Fibroblast of skin of right quadriceps (primary cell): ENCODE measurements around the gene MRGPRD.
"Not testable (repeated sequence)": the region's sequence is repeated elsewhere in the genome, so short reads cannot be mapped to it uniquely, and the experiment has no call there.

Experiments
- DNase-seq: peaks from one replicate; pipeline ENCODE4 v3.0.0-alpha.2; 2013

Gene MRGPRD

GRCh38 chr11:68992743-68993255 is 12.0 kb upstream of the MRGPRD start:
- no peak for DNase-seq

DNA sequence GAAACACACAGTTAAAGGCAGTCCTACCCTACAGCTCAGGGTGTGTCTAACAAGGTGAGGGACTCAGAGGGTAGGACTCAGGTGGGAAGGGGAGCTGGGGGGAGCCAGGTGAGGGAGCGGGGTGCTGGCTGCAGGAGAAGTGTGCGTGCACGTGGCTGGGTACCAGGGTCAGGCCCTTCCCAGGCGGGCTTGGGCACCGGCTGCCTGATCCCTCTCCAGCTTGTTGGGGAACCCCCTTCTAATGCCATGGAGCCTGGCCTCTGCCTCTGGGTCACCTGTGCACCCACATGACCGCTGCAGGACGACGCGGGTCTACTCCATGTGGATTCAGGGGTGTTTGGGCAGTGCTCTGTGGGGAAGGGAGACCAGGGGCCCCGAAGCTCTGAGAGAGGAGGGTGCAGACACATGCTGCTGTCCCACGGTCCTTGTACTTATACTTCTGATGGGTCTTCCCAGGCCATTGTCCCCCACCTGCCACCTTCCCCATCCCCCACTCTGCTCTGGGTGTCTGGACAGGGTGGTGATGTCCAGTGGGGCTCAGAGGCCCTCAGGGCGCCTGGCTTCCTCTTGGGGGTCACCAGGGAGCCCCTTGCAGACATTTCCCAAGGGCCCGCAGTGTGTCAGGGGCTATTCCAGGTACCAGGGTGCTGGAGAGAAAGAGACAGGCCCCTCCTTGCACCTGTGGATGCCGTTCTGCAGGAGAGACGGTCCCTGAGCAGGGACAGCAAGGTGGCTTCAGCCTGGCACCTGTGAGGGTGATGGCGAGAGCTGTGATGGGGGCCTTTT is 10.4 kb upstream of the MRGPRD start:
- DNase-seq = no peak

- DNase-seq = no peak
Measured at GRCh38 chr11:68989936-68990606, 9.3 kb upstream of the MRGPRD start.

- no peak for DNase-seq
Measured at GRCh38 chr11:68988491-68988890, 7.7 kb upstream of the MRGPRD start.

GRCh38 chr11:68987211-68987610 is 6.4 kb upstream of the MRGPRD start:
- DNase-seq = no peak

DNA sequence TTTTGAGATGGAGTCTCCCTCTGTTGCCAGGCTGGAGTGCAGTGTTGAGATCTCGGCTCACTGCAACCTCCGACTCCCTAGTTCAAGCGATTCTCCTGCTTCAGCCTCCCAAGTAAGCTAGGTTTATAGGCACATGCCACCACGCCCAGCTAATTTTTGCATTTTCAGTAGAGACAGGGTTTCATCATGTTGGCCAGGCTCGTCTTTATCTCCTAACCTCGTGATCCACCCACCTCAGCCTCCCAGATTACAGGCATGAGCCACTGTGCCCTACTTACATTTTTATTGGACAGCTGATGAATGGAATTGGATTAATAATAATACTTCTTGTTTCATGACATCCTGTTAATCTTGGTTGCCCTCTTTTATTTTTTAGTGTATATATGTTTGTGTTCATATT is 3.0 kb upstream of the MRGPRD start:
- no peak for DNase-seq

DNA sequence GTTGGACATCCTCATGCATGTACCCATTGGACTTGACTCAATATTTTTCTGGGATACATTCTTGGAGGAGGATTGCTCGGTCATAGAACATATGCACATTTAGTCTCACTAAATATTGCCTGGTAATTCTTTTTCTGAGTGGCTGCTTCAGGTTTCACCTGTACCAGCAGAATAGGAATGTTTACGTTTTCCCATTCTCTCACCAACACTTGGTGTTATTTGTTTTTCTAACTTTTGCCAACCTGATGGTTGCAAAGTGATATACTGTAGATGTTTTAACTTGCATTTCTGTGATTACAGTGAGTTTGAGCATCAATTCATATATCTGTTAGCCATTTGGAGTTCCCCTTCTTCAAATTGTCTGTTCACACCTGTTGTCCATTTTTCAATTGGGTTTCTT is 1.3 kb upstream of the MRGPRD start:
- DNase-seq = no peak

DNA sequence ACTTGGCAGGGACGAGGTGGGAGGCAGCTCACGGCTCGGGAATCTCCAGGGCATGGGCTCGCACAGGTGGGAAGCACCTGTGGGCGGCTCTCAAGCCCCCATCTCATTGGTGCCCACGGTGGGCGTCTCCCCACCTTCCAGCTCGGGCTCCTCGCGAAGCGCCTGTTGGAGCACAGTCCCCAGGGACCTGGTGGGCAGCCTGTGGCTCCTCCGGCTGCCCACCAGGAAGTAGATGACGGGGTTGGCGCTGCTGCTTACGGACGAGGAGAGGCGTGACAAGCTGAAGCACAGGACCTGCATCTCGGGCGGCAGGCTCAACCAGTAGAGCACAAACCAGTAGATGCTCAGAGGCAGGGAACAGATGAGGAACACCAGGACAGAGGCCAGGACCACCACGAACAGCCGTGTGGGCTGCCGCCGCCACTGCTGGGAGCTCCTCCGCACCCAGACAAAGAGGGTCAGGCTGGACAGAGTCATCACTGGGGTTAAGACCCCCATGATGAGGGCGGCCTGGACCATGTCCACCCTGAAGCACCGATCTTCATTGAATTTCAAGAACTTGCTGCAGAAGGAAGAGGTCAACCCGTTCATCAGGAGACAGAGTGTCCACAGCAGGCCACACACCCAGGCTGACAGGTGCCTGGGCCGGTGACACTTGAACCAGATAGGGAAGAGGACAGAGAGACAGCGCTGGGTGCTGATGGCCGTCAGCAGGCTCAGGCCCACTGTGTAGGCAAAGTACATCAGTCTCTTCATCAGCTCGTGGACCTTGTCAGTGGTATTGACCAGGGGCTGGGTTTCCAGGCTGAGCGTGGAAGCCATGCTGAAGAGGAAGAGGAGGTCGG is 633 bp downstream of the MRGPRD start:
- no peak for DNase-seq

DNA sequence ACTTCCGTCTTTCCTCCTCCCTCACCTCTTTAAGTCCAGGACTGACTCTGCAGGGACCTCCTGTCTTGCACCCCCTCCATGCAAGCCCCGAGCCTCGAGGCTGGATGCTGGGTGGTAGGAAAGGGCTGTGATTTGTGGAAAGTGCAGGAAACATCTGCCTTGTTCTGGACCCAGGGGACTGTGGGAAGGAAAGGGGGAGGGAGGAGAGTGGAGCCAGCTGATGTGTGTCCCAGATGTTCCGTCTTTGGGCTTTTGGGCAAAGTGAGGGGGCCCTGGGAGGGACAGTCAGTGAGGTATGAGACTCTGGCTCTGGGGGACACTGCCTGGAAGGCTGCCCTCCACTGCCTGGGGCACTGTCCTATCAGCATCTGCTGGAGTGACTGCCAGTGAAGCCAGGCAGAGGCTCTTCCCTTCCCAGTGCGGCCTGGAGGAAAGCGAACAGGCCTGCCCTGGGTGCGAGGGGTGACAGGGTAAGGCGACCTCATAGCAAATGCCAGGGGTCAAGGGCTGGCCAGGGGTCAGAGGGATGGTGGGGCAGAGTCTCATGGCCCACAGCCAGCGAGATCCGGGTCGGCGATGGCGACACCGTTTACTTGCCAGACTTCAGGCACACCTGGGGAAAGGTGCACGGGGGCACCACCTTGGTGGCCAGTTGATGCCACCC is 1.7 kb downstream of the MRGPRD start:
- no peak for DNase-seq

- no peak for DNase-seq
Measured at GRCh38 chr11:68978626-68978930, 2.2 kb downstream of the MRGPRD start.

DNA sequence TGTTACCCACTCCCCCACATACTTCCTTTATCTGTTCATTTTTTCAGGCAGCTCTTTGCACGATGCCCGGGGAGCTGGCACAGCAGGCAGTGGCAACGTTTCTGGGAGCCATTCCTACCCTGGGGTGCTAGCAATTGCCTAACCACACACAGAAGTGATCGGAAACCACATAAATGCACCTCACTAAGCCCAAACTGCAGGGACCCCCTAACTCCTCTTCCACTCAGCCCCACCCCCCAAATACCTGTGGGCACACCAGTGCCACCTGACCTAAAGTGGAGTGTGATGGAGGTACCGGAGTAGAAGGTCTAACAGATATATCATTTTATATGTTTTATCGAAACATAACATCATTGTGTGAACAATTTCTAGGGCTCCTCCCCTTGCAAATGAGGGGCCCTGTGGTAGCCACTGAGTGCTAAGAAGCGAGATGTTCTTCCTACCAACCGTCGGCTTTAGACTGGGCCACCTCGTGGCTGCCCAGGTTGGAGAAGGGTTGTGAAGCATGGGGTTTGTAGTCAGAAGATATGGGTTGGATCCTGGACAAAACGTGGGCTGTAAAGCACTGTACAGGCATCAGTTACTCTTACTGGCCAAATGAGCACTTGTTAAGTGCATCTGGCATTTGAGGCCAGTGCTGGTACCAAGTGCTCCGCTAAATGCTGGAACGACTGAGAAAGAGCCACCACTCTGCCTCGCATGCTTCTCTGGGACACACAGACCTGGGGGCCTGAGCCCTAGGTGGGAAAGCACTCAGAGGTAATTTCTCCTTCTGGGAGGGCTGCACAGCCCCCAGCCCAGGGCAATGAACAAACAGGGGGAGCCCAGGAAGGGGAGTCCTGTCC is 2.8 kb downstream of the MRGPRD start:
- no peak for DNase-seq

GRCh38 chr11:68976563-68976962 is 4.2 kb downstream of the MRGPRD start:
- peak; percentile 26 for DNase-seq

- DNase-seq = no peak
Measured at GRCh38 chr11:68976095-68976494, 4.7 kb downstream of the MRGPRD start.

DNA sequence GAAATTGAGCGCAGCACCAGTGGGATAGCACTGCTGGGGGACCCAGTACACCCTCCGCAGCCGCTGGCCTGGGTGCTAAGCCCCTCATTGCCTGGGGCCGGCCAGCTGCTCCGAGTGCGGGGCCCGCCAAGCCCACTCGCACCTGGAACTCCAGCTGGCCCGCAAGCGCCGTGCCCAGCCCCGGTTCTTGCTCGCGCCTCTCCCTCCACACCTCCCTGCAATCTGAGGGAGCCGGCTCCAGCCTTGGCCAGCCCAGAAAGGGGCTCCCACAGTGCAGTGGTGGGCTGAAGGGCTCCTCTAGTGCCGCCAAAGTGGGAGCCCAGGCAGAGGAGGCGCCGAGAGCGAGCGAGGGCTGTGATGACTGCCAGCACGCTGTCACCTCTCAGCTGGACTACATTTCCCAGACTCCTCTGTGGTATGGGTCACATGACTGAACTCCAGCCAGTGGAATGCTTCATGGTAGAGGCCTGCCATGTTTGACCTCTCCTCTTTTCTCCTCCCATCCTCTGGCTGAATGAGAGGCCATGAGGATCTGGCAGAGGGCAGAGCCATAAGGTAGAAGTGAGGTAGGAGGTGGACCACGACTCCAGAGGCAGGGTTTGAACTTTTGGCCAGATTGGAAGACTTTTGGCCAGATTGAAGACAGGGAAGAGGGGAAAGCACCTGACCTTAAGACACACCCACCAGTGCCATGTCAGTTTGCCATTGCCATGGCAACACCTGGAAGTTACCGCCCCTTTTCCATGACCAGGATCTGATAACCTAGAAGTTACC is 6.2 kb downstream of the MRGPRD start:
- DNase-seq = no peak

GRCh38 chr11:68973706-68974105 is 7.1 kb downstream of the MRGPRD start:
- not testable (repeated sequence) for DNase-seq

- DNase-seq = no peak
Measured at GRCh38 chr11:68973219-68973618, 7.6 kb downstream of the MRGPRD start.

- DNase-seq = no peak
Measured at GRCh38 chr11:68970921-68971636, 9.7 kb downstream of the MRGPRD start.

DNA sequence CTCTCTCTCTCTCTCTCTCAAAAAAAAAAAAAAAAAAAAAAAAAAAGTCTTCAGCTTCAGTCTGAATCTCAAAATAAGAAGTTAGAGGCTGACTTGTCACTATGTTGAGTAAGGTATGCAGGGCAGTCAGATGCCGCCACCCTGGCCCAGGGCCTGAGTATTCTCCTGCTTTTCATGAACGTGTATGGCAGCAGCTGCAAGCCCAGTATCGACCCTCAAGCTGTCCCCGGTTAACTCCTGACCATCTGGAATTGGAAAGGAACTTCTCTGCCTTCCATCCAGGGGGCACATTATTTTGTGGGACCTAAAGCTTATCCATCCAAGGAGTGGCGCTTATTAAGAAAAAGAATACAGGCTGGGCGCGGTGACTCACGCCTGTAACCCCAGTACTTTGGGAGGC is 11.4 kb downstream of the MRGPRD start:
- no peak for DNase-seq

GRCh38 chr11:68968306-68969250 is 12.2 kb downstream of the MRGPRD start:
- DNase-seq = no peak
